Fibroblast of peridontal ligament (primary cell): ENCODE measurements around the gene RNF220.

Source experiments
- DNase-seq: peaks from one replicate; pipeline ENCODE4 v3.0.0-alpha.2; 2010; ENCODE audit errors: extremely low read depth

RNF220 gene

DNA sequence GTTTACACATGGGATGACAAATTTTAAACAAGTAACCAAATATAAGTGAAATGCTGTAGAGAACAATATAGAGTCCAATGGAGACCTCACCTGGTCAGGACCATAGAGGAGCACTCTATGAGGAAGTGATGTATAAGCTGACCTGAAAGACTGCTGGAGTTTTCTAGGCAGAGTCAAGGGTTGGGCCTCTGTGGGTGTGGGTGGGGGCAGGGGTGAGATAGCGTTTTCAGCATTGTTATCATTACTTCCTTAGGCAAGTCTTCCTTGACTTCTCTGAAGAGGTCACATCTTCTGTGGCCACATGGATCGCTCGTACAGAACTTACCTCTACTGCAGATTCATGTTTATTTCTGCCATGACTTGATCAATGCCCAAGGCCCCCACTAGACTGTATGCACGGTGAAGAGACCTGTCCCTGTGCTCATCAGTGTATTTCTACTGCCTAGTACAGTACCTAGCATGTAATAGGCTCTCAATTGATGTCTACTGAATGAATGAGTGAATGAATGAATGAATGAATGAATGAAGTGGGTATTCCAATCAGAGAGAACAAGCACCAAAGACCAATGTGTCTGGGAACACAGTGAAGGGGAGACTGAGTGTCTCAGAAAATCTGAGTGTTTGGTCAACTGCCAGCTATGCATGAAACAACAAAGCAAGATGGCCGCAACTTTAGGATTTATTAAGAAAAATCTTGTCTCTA, 116.5 kb downstream of the RNF220 start:
- no peak for DNase-seq

DNA sequence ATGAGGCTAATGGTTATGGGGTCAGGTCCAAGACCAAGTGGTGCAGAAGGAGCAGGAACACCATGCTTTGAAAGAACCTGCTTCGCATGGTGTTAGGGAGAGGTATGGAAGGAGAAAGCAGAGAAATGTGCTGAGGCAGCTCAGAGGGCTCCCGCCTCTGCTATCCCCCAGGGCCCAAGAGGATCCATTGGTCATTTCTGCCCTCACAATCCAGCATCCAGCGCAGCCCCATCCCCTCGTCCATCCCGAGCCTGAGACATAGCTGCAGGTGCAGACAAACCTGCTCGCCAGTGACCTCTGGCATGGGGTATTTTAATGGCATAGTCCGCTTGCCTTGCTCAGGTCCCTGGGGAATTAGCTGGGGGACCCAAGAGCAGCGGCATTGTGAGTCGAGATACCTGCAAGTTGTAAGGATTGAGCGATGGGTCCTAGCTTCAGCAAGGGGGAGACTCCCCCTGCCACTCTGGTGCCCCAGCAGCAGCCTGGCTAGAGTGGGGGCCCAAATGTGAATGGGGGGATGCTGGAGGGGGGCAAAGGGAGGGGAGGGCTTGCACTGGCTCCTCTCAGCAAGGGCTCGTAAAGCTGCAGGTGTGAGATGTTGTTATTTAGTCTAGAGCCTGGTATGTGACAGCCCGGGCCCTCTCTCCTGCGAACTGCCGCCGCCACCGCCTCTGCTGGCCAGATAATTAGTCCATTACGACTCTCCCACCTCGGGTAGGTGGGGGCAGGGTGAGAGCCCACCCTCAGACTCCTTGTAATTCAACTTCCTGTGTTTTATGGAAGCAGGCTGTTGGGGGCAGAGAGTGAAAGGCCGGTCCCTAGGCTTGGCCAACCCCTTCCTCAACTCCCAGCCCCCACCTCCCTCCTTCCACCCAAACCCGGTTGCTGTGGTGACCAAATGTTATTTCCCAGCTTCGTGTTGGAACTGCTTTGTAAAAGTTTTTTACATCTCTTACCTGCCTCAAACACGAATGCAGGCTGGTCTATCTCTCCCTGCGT, 118.8 kb downstream of the RNF220 start:
- DNase-seq = no peak

DNA sequence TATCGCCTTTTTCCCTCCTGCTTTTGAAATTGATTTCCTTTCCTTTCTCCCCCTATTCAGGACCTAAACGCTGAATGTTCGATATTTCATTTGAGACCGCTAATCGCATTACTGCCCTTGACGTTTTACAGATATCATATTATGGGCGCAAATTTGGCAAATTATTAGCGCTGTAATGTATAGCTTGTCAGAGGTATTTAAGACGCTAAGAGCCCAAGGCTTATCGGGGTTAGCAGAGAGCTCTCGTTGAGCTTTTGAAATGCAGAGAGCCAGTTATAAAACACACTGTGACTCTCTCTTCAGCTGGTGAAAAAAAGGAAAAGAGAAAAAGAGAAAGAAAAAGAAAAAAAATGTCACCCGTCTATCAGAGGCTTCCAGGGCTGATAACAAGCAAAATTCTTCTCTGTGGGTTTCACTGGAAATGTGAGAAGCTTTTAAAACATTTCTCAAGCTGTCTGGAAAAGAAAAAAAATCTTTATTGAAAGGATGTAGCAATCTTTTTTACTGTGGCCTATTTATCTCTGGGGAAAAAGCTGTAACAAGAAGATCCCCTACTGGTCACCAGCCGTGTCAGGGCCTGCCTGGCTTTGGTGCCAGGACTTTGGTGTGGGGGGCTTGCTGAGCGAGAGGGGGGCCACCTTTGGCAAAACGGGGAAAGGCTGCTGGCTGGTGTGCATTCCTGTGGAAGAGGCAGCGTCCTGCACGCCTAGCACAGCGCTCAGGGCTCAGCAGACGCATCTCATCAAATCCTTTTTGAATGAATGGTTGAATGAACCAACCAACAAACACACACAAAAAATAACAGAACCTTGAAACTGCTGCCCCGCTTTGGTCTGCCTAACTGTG, 119.8 kb downstream of the RNF220 start:
- peak; percentile 4 for DNase-seq

DNA sequence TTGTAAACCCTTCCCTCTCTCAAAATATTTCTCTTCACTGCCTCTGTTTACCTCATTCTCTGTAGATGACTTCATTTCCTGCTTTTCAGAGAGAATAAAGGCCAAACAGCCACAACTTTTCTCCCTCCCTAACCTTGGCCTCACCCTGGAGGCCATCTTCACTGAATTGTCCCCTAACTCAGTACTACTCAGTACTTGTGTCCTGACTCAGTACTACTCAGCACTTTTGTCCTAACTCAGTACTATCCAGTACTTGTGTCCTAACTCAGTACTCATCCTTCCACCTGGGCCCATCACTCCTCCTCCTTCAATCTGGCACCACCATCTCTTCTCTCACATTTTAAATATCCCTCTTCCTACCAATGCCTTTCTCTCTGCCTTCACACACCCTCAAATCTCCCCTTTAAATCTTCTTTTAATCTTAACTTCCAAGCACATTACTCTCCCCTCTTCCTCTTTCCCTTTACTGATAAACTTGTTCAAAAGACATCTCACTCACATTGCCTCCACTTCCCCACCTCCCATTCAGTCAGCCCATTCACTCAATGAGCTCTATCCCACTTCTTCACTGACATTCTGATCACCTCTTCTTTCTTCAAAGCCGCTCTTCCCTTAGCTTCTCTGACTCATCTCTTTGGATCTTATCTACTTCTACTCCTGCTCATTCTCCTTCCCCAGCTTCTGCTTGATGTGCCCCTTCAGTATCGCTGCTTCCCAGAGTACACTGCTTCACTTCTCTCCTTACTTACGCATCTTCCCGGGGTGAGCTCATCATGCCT, 121.4 kb downstream of the RNF220 start:
- no peak for DNase-seq

DNA sequence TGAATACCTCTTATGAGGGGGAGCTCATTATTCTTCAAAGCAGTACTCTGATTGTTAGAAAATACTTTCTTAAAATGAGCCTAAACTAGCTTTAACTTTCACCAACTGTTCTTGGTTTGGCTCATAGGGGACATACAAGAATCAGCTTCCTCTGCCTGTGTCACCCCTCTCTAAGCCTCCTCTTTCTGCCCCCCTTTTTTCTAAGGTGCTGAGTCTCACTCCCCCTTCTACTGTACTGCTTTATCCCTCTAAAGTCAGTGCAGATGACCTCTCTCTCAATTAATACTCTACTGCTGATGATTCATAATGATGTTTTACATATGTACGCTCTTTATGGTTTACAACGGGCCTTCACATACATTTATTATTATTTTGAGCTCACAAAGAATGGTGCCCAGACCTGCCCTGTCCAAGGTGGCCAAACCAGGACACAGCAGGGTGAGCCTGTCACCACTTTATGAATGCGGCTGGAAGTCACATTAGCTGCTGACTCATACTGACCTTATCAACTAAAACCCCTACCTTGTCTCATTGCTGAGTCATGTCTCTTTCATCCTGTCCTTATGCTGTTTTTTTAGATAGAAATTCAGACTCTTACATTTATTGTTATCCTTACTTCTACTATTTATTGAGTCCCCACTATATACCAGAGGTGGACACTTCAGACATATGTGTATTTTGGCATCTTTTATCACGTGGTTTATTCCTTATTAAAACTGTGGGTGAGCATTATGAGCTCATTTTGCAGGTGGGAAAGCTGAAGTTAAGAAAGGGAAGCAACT, 126.9 kb downstream of the RNF220 start:
- no peak for DNase-seq

DNA sequence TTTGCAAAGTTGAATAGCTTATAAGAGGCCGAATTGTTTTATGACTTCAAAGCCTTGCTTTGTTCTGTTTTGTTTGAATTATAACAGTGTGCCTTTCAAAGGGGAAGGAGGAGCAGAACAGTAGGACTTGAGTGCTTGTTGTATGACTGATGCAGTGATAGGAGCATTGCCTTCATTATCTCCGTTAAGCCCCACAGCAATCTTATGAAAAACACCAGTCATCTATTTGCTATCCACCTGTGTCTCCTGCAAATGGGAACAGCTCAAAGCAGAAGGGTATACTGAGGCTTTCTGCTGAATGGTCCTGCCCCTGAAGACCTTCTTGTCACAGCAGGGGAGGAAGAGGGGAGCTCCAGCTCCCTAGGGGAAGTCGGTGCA, 127.5 kb downstream of the RNF220 start:
- no peak for DNase-seq

DNA sequence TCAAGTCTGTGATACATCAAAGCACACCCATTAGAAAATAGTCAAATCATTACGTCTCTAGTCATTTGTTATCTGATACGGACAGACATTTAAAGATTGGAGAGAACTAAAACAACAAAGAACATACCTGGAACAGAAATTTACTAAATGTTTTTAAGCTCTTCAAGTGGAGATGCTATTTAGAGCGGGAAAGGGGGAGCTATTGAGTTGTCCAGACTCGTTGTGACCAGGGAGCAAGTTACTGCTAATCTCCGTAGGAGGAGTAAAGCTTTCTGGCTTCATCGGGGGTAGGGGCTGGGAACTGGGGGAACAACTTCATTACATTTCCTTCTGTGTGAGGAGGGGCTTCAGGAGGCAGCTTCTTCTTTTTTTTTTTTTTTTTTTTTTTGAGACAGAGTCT, 129.7 kb downstream of the RNF220 start:
- DNase-seq = no peak

DNA sequence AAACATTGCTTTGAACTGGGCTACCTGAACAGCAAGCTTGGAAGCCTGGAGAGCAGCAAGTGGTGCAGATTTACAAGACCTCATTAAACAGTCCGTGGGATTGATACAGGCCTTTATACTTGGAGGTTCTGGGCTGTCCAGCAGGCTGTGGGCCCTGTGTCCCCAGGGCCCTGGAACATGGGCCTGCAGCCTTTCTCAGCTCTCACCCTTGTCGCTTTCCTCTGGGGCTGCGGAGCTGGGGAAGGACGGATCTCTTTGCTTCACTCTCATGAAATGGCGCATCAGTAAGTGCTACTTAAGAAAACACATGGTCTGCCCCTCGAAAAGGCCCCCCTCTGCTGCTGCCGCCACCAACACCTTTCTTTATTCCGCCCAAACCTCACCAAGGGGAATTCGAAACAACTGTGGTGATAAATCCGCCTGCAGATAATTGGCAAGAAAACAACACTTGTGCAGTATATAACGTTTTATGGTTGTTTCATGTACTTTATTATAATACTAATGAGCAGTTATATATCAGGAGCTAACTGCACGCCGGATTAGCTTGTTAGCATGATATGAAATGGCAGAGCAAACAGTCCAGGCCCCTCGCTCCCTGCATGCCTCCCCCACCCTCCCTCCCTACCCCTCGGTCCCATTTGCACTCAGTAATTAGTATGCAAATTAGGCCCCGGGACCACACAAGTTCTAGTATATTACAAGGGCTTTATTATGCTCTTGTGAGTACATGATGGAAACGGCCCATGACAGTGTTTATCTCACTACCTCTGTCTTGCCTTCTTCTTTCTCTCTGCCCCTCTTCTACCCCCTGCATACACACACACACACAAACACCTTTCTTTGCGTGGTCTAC, 131.5 kb downstream of the RNF220 start:
- no peak for DNase-seq

DNA sequence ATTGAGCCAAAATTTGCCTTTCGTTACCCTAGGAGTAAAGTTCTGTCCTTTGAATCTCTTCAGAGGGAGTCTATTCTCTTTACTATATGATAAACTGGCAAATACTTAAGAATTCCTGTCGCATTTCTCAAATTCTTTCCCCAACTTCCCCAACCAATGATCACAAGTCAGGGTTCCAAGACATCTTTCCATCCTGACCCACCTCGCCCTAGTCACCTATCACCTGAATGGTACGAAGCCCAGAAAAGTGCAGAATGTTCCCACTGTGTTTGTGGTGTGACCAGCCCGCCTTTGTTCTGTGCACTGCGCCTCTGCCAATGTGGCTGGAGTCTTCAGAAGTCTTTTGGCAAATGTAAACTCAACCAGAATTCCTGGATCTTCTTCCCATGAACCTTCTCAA, 132.5 kb downstream of the RNF220 start:
- DNase-seq = no peak

DNA sequence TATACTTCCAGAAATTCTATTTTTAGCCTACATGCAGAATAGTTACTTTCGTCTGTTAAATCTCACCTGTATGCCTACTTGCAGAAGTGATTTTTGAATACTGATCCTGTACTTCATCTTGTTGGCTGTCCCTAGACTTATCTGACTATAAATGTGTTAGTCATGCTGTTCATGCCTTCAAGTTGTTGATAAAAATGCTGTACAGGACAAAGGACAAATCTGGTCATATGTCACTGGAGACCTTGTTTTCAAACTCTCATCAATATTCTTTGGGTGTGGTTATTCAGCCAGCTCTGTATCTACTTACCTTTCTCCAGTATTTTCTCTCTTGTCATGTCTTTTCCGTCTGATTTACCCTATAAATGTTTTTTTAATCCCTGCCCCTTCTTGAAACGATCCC, 132.9 kb downstream of the RNF220 start:
- DNase-seq = no peak

DNA sequence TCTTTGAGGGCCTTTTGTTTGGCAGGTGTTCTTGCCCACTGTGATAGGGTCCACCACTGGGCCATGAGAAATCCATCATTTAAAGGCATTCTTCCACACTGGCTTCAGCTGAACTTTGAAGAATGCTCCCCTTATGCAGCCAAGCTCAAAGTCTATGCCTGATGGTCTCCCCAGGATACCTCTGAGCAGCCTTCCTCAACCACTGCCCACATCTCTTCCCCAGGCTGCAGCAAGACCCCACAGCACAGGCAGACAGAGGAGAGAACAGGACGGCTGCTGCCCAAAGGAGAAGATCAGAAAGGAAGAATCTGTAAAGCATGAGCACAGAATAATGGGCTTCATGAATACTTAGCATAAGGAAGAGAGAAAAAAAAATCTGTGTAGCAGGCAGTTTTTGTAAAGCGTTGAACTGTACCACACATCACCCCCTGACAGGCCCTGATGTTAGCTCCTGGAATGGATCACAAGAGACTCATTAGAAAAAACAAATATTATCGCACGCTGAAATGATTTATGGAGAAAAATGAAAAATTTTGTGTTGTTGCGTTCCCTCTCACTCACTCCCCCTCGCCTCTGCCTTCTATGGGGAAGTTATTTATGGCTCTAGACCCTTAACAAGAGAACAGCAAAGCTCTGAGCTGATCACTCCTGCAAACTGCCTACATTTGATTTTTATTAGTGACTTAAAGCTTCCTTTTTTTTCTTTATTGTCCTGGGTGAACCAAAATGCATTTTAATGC, 135.1 kb downstream of the RNF220 start:
- no peak for DNase-seq

DNA sequence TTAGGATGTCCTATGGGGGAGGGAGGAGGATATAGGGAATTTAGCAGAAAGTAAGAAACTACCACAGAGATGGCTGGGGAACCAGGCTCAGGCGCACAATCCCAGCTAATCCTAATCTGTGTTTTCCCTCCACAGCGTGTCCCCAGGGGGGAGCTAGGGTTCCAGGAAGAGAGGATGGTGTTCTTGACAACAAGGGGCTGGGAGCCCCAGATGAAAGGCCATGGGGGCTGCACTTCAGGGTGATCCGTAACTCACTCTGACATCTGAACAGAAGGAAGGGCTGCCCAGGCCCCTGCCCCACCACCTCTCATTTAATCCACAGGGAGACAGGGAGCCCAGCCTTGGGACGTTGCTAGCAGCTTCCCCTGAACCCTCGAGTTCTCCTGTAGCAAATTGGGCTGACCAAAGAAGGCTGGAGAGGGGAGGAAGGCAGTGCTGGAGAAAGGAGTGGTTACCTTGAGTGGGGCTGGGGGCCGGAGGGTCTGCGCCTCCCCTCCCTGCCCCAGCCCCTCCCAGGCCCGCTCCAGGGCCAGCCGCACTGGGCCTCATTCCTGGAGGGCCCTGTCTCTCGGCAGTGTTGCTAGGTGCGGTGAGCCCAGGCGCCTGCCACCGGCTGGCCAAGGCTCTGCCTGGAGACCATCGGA, 137.5 kb downstream of the RNF220 start:
- no peak for DNase-seq

DNA sequence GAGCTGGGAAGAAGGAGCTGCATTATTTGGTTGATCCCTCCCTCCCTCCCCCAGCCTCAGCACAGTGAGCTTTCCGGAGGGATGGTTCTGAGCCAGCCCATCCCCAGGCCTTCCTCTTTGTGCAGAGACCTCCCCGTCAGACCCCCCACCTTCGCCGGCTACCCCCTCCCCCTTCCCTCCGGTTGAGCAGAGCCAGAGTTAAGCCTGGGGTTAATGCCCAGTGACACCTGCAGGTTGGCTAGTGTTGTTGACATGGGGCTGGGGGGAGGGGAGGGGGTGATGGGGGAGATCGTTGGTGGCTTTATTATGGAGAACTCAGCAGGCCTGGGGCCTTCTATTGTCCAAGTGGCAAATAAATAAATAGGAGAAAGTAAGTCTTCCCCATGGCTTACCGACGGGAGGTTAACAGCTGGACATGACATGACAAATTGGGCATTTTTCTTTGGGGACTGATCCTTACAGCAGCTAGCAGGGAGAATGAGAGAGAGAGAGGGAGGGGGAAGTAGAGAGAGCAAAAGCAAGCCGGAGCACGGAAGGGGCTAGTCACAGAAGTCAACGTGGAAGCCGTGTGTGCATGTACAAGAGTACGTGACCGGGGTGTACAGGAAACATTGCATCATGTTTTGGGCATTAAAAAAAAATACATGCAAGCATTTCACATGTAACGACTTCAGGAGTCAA, 138.1 kb downstream of the RNF220 start:
- DNase-seq = no peak

DNA sequence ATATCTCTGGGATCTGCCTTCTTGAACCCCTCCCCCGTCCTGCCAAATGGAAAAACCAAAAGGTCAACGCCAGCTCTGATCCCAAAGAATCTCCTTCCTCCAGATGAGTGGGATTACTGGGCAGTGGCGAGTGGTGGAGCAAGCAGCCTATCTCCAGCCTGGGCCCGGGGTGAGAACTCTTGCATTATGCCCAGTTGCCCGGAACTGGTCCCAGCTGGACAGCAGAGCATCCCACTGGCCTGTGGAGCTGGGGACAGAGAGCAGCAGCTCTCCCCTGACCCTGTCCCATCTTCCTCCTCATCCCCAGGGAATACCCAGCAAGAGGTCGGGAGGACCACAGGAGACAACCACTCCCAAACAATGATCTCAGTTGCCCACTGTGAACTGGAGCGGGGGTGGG, 138.7 kb downstream of the RNF220 start:
- no peak for DNase-seq

DNA sequence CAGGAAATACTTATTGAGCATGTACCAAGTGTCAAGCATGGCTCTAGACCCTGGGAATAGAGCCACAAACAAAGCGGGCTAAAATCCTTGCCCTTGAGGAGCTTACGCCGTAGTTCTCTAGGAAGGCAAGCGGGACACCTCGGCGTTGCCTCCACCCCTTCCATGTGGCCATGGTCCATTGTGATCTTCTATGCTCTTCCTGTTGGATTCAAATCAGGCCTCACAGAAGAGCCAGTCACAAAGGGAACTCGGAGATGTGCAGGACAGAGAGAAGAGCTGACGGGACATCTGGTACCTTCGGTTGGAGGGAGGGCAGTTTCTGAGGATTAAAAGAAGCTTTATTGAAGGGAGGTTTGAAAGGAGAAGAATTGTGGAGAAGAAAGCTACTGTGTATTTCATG, 139.9 kb downstream of the RNF220 start:
- DNase-seq = no peak

DNA sequence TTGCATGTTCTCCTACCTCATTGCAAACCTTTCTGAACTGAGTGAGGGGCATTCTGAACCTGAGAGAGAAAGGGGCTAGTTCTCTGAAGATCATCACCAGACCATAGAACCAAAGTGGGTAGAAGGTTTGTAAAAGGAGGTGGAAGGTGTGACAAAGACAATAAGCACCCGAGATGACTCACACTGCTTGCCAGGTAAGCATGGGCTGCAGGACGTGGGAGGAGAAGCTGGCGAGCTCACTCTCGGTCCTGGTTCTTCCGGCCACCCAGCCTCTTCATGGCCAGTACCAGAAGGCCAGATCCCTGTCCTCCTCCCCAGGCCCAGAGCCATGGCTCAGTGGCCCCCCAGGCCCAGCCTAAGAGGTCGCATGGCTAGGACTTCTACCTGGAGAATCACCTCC, 140.9 kb downstream of the RNF220 start:
- DNase-seq = no peak

DNA sequence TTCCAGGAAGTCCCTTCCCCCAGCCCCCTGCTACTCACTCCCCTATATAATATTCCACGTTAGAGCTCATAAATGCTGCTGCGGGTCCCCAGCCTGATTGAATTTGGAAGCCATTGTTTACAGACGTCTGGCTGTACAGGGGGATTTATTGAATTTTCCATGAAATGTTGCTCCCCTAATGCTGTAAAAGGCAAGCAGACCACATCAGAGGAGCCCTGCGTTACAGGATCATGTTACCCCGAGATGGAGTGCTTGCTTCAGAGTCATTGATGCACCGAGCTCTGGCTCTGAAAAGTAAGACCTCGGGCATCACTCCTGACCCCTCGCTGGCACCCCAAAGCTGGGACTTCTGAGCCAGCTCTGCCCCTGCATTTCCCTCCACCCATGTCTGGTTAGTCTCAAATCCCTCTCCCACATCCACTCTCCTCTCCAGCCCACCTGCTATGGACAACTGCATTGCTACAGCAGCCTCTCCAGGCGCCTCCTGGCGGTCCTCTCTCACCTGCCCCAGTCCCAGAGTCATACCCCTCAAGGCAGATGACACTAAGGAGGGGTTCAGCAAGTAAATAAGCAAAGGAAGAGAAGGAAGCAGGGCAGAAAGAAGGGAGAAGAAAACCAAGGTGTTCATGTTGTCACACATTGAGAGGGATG, 141.5 kb downstream of the RNF220 start:
- no peak for DNase-seq
